Left ventricle myocardium inferior (tissue), 1 donor: ENCODE measurements around the gene PDLIM5. TPM values are rescaled to one million over a fixed set of nuclear protein-coding genes. Genes with fewer than 3 reads are reported as not detected.

Experiments used
- DNase-seq: peaks from one replicate; pipeline ENCODE4 v3.0.0-alpha.2; 2020
- H3K27ac ChIP-seq: fragments of 200-600 bp; replicated peaks from 2 replicates; pipeline ENCODE4 v1.8.0; 2021
- H3K27me3 ChIP-seq: fragments of 200-600 bp; 2 replicates; pipeline ENCODE4 v1.8.0; 2021; ENCODE audit warnings: low read depth
- H3K36me3 ChIP-seq: fragments of 200-600 bp; 2 replicates; pipeline ENCODE4 v1.8.0; 2021
- H3K4me1 ChIP-seq: fragments of 200-600 bp; 2 replicates; pipeline ENCODE4 v1.8.0; 2021
- H3K4me3 ChIP-seq: fragments of 200-600 bp; 2 replicates; pipeline ENCODE4 v1.8.0; 2021; ENCODE audit warnings: mild to moderate bottlenecking, moderate library complexity
- H3K9me3 ChIP-seq: fragments of 200-600 bp; replicated peaks from 2 replicates; pipeline ENCODE4 v1.8.0; 2021
- CTCF ChIP-seq: fragments of 200-600 bp; IDR thresholded peaks from 2 replicates; pipeline ENCODE4 v1.8.0; 2021; ENCODE audit warnings: antibody characterized with exemption, mild to moderate bottlenecking, borderline replicate concordance
- intact Hi-C: fragments of 100-400 bp; cut with micrococcal nuclease; formaldehyde crosslinking; loops from one replicate; pipeline ENCODE4 v1.11.0; 2022
- total RNA-seq: library from RNA; stranded (reverse); fragmentation: NEBNext Ultra II Directional; extraction: Animal tissue kit (Norgen Biotek cat#: 25700); gene quantifications from one replicate; pipeline ENCODE4 v1.2.1, GENCODE V29; 2021
- donor health status: DM: no; HTN: yes; CAD: no; lungs with severe emphysema.

Gene PDLIM5
- total RNA-seq, 1 donor from 2014 or later = 982 TPM

DNA sequence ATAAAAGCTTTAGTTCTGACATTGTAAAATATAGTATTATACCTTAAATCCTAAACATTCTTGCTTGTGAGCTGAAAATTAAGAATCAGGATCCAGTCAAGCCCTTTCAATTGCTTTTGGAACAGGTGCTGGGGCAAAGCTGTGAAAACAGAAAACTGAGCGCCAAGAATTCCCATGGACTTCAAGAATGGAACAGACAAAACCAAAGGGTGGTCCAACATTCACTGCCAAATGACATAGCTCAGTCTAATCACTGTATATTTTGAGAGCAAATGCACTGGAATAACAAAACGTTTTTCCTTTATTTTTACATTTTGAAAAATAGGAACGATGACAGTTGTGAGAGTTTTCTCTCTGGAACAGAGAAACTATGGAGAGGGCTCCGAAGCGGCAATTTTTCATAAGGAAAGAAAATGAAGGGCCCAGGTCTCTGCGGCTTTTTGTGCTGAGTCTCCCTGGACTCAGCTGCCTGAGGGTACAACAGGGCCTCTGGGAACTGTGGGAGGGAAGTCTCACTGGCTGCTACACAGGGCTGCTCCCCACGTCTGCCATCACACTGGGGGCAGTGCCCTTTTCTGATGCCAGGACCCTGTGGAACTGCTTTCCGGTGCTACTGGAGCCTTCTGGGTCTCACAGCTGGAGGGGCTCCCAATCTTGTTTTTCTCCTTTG is 250.0 kb downstream of the PDLIM5 start:
- TF ChIP-seq CTCF = no peak
- no peak for DNase-seq
- Histone ChIP-seq H3K27ac (no peak overlapping the region), H3K27me3 (no peaks in the 10 kb centered on the region), H3K36me3 (no peaks in the 10 kb centered on the region), H3K4me1 (no peaks in the 10 kb centered on the region), H3K4me3 (no peak overlapping the region), H3K9me3 (no peaks in the 10 kb centered on the region)
- intact Hi-C loops = no loop called here

DNA sequence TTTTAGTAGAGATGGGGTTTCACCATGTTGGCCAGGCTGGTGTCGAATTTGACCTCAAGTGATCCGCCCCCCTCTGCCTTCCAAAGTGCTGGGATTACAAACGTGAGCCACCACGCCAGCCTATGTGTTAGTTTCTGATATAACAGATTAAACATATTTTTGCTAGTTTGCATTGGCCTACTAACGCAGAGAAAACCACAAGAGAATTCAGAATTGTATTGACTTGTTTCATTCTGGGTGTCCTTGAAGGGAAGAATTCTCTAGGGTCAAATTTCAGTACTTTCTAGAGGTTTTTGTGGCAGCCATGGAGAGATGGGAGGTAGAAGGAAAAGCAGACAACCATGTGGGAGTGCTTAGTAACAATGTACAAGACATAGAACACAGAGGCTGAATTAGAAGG is 259.9 kb downstream of the PDLIM5 start:
- Histone ChIP-seq H3K36me3 (no peaks in the 10 kb centered on the region), H3K27me3 (peaks cover 19% of the 10 kb centered on the region), H3K4me3 (no peak overlapping the region), H3K9me3 (peaks cover 5% of the 10 kb centered on the region), H3K4me1 (no peaks in the 10 kb centered on the region), H3K27ac (no peak overlapping the region)
- intact Hi-C loops = no loop called here
- TF ChIP-seq CTCF = no peak
- DNase-seq = no peak

DNA sequence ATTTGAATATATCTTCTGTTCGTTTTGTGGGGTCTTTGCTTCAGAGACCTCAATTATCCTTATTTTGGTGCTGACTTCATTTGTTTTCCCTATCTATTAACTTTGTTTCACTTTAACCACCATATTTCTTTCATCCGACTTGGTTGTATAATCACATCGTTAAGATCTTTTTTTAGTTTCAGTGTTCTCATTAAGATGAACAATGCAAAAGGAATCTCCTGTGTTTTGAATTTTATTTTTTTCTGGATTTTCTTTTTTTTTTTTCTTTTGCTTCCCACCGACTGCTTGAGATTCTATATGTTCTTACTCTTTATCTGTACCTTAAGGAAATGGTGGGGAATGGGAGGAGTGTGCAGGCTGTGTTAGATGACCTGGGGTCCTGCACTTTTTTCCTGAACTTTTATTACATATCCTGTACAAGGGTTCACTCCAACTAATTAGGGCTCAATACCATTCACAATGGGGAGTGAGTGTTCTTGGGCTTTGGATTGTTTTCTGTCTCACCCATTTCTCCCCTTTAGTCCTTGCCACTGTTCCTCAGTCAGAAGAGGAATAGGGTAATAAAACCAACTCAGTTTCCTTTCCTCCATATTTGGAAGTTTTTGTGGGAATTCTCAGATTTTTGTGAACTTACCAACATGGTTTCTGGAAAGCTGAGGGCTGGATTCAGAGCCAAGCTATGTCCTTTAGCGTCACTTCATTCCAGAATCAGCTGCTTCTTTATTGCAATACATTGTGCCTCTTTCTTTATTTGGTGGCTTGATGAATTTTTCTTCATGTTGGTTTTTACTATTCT is 262.8 kb downstream of the PDLIM5 start:
- Histone ChIP-seq H3K27me3 (peaks cover 19% of the 10 kb centered on the region), H3K9me3 (peaks cover 9% of the 10 kb centered on the region), H3K4me3 (no peak overlapping the region), H3K4me1 (no peaks in the 10 kb centered on the region), H3K36me3 (no peaks in the 10 kb centered on the region), H3K27ac (no peak overlapping the region)
- intact Hi-C loops = no loop called here
- no peak for DNase-seq
- no peak for TF ChIP-seq CTCF

DNA sequence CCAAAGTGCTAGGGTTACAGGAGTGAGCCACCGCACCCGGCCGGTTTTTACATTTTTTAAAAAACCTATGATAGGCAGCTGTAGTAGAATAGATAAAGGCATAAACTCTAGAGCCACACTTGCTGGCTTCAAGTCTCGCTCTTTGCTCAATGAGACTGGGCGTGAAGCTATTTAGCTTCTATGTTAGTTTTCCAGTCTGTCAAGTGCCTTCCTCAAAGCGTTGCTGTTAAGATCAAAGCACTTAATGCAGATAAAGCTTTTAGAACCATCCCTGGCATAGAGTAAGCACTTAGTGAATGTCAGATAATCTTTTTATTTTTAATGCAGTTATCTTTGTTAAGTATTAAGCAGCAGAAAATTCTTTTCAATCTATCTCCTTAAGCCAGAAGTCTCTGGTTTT is 264.0 kb downstream of the PDLIM5 start:
- H3K4me1 ChIP-seq = no peaks in the 10 kb centered on the region
- H3K27ac ChIP-seq = no peak overlapping the region
- H3K4me3 ChIP-seq = no peak overlapping the region
- intact Hi-C loops = no loop called here
- no peak for DNase-seq
- TF ChIP-seq CTCF = no peak
- H3K27me3 ChIP-seq = peaks cover 19% of the 10 kb centered on the region
- H3K36me3 ChIP-seq = no peaks in the 10 kb centered on the region
- H3K9me3 ChIP-seq = peaks cover 9% of the 10 kb centered on the region

Other genes starting within 250 kb of the PDLIM5 start
- gene SMARCAD1, start 244.1 kb upstream of the PDLIM5 start, total RNA-seq = 9.5 TPM
- 2.3 TPM for gene HPGDS, start 109.1 kb upstream of the PDLIM5 start, total RNA-seq